ENCODE measurements around the gene MMP14.
A peak's percentile ranks its signal among the peaks of the same experiment; 100 is the strongest.

- TF ChIP-seq EP300 (IDR thresholded peaks at IDR 0.05; ENCODE audit: low read length) (0 out of 2 replicates have a peak, but pooled peaks have one; percentile 5), CEBPB (tag; IDR thresholded peaks at IDR 0.05) (no peak), ZFP36 (IDR thresholded peaks at IDR 0.05; ENCODE audit: low read depth, low read length, partially characterized antibody) (no peak), CTCF (IDR thresholded peaks at IDR 0.05 in 2 of 3, conservative IDR thresholded peaks at IDR 0.05 in 1 of 3; ENCODE audit: insufficient read depth in 2 of 3, low read depth in 1 of 3, low read length in 3 of 3) (peak; percentile 89 to 95 (median 91)), PATZ1 (CRISPR knock-in tag; IDR thresholded peaks at IDR 0.05; ENCODE audit: borderline replicate concordance) (no peak), ELF1 (tag; IDR thresholded peaks at IDR 0.05) (no peak), E2F3 (CRISPR knock-in tag; IDR thresholded peaks at IDR 0.05) (no peak), IRF9 (tag; IDR thresholded peaks at IDR 0.05) (no peak), KDM5B (IDR thresholded peaks at IDR 0.05; ENCODE audit: insufficient replicate concordance, low read depth, low read length) (no peak), NFIC (IDR thresholded peaks at IDR 0.05) (no peak)
- TF ChIP-seq, protein P1, sequence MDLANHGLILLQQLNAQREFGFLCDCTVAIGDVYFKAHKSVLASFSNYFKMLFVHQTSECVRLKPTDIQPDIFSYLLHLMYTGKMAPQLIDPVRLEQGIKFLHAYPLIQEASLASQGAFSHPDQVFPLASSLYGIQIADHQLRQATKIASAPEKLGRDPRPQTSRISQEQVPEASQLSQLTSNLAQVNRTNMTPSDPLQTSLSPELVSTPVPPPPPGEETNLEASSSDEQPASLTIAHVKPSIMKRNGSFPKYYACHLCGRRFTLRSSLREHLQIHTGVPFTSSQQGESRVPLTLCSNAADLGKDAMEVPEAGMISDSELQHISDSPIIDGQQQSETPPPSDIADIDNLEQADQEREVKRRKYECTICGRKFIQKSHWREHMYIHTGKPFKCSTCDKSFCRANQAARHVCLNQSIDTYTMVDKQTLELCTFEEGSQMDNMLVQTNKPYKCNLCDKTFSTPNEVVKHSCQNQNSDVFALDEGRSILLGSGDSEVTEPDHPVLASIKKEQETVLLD (IDR thresholded peaks at IDR 0.05), result no peak
Observed at GRCh38 chr14:22822571-22823098, 13.8 kb upstream of the MMP14 start.

All from K562 (cell line).